OCI-LY3 (cell line): ENCODE measurements around the gene FANCD2OS.

Source experiments
- H2AFZ ChIP-seq: fragments of 200-600, 300-600 bp; shearing (Covaris generic); 2 replicates; pipeline ENCODE4 v1.6.0; 2014; ENCODE audit warnings: antibody characterized with exemption, low read depth, low read length
- H3K27ac ChIP-seq: fragments of 200-600, 300-600 bp; sonication (generic); 2 replicates; pipeline ENCODE4 v1.5.1; 2014; ENCODE audit warnings: mild to moderate bottlenecking, low read length, moderate library complexity, mixed read lengths
- H3K27me3 ChIP-seq: fragments of 200-600, 300-600 bp; sonication (generic); 2 replicates; pipeline ENCODE4 v1.6.1; 2014; ENCODE audit warnings: low read depth, low read length, mixed read lengths
- H3K36me3 ChIP-seq: fragments of 200-600, 300-600 bp; sonication (generic); replicated peaks from 2 replicates; pipeline ENCODE3; 2014; ENCODE audit warnings: low read depth, low read length, mixed read lengths
- H3K4me1 ChIP-seq: fragments of 300-600, 200-600 bp; sonication (generic); 2 replicates; pipeline ENCODE4 v1.6.1; 2014; ENCODE audit warnings: low read length, mixed read lengths
- H3K4me2 ChIP-seq: fragments of 200-600, 300-600 bp; sonication (generic); 2 replicates; pipeline ENCODE4 v1.6.1; 2014; ENCODE audit warnings: low read length, mixed read lengths
- H3K4me3 ChIP-seq: fragments of 300-600, 200-600 bp; sonication (generic); 2 replicates; pipeline ENCODE4 v1.5.1; 2014; ENCODE audit warnings: antibody characterized with exemption, mild to moderate bottlenecking, low read length, moderate library complexity
- H3K79me2 ChIP-seq: fragments of 300-600, 200-600 bp; shearing (Covaris generic); 2 replicates; pipeline ENCODE4 v1.6.1; 2014; ENCODE audit warnings: mild to moderate bottlenecking, low read length, mixed read lengths
- H3K9ac ChIP-seq: fragments of 300-600, 200-600 bp; shearing (Covaris generic); 2 replicates; pipeline ENCODE4 v1.6.0; 2014; ENCODE audit warnings: mild to moderate bottlenecking, low read length, moderate library complexity
- H3K9me3 ChIP-seq: fragments of 200-600, 300-600 bp; shearing (Covaris generic); 2 replicates; pipeline ENCODE4 v1.6.1; 2014; ENCODE audit warnings: low read length, mixed read lengths; ENCODE audit not compliant: insufficient read depth
- H4K20me1 ChIP-seq: fragments of 200-600, 300-600 bp; sonication (generic); 2 replicates; pipeline ENCODE4 v1.6.1; 2016; ENCODE audit warnings: low read length, mixed read lengths; ENCODE audit not compliant: insufficient read depth
- EZH2phosphoT487 ChIP-seq: fragments of 200-600 bp; shearing (Covaris generic); IDR thresholded peaks from 2 replicates; pipeline ENCODE4 v1.6.1; 2018; ENCODE audit warnings: antibody characterized with exemption, mixed run types, low read depth
- TF ChIP-seq, protein P1 (sequence below): fragments of 200-600, 300-600 bp; sonication (generic); IDR thresholded peaks from 2 replicates; pipeline ENCODE4 v1.5.1; 2014; ENCODE audit warnings: antibody characterized with exemption, low read length, low read depth

FANCD2OS gene

DNA sequence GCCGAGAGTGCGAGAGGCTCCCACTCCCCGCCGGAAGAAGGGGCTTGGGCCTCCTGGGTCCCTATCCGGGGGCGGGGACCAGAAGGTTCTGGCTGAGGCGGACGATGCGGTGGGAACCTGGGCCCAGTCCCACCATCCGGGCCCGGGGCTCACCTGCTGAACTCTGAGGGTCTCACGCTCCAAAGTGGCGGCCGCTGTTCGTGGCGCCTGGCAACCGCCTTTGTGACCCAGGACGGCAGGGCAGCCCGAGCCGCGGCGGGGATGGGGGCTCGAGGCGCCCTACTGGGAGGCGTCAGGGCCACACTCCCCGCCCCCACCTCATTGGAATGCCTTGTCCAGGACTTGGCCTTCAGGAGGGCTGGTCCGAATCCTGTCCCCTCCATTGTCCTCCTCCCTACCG, at the start of gene FANCD2OS:
Gene FANCD2OS, minus strand, starts transcription at position 165 of the 400 bp plus-strand sequence. CDS start 3,481 bp downstream, outside the sequence.
- TF ChIP-seq EZH2phosphoT487: no peak
- TF ChIP-seq, protein P1, sequence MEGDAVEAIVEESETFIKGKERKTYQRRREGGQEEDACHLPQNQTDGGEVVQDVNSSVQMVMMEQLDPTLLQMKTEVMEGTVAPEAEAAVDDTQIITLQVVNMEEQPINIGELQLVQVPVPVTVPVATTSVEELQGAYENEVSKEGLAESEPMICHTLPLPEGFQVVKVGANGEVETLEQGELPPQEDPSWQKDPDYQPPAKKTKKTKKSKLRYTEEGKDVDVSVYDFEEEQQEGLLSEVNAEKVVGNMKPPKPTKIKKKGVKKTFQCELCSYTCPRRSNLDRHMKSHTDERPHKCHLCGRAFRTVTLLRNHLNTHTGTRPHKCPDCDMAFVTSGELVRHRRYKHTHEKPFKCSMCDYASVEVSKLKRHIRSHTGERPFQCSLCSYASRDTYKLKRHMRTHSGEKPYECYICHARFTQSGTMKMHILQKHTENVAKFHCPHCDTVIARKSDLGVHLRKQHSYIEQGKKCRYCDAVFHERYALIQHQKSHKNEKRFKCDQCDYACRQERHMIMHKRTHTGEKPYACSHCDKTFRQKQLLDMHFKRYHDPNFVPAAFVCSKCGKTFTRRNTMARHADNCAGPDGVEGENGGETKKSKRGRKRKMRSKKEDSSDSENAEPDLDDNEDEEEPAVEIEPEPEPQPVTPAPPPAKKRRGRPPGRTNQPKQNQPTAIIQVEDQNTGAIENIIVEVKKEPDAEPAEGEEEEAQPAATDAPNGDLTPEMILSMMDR: no peak
- Histone ChIP-seq H3K4me1 (no peaks in the 10 kb centered on the region), H3K79me2 (no peaks in the 10 kb centered on the region), H3K9me3 (no peaks in the 10 kb centered on the region), H4K20me1 (no peaks in the 10 kb centered on the region), H3K4me2 (no peak within 1 kb of the TSS), H3K27ac (no peak within 1 kb of the TSS), H3K36me3 (peaks cover 6% of the 10 kb centered on the region), H3K27me3 (no peaks in the 10 kb centered on the region), H2AFZ (no peak within 1 kb of the TSS), H3K4me3 (no peak within 1 kb of the TSS), H3K9ac (no peak within 1 kb of the TSS)

DNA sequence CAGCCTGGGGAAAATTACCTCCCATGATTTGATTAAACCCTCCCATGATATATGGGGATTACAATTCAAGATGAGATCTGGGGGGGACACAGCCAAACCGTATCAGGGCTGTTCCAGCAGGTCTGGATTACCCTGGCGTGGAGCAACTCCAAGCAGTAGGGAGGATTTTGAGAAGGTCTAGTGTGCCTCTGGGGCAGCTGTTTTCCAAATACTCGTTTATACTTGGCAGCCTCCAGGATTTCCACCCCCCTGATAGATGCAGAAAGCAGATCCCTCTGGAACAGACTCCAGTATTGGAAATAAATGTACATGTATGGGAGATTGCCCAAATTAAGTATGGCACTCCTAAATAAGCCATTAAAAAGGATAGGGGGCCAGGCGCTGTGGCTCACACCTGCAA, 49.0 kb upstream of the FANCD2OS start:
- H3K4me3 ChIP-seq: no peak overlapping the region
- no peak overlapping the region for H3K9ac ChIP-seq
- no peak overlapping the region for H3K27ac ChIP-seq
- TF ChIP-seq, protein P1: no peak
- TF ChIP-seq EZH2phosphoT487: no peak
- H4K20me1 ChIP-seq: no peaks in the 10 kb centered on the region
- no peak overlapping the region for H2AFZ ChIP-seq
- H3K36me3 ChIP-seq: peaks cover 5% of the 10 kb centered on the region
- no peaks in the 10 kb centered on the region for H3K79me2 ChIP-seq
- no peak overlapping the region for H3K4me2 ChIP-seq
- peaks cover 2% of the 10 kb centered on the region for H3K4me1 ChIP-seq
- H3K9me3 ChIP-seq: no peaks in the 10 kb centered on the region
- H3K27me3 ChIP-seq: no peaks in the 10 kb centered on the region

- Histone ChIP-seq H3K9ac (no peak overlapping the region), H3K36me3 (peaks cover 14% of the 10 kb centered on the region), H3K27ac (no peak overlapping the region), H3K4me1 (no peaks in the 10 kb centered on the region), H3K4me3 (no peak overlapping the region), H3K27me3 (no peaks in the 10 kb centered on the region), H2AFZ (no peak overlapping the region), H3K4me2 (no peak overlapping the region), H3K9me3 (no peaks in the 10 kb centered on the region), H3K79me2 (no peaks in the 10 kb centered on the region), H4K20me1 (no peaks in the 10 kb centered on the region; the same call in 1 of the 2 replicates)
- no peak for TF ChIP-seq EZH2phosphoT487
- TF ChIP-seq, protein P1: no peak
Observed at GRCh38 chr3:10155658-10156057, 47.6 kb upstream of the FANCD2OS start.

DNA sequence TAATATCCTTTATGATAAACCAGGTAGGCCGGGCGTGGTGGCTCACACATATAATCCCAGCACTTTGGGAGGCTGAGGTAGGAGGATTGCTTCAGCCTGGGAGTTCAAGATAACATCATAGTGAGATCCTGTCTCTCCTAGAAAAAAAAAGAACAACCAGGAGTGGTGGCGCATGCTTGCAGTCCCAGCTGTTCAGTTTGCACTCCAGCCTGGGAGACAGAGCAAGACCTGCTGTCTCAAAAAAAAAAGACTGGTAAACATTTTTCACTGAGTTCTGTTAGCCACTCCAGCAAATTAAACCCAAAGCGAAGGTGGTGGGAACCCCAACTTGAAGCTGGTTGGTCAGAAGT, 47.0 kb upstream of the FANCD2OS start:
- H3K27ac ChIP-seq: no peak overlapping the region
- H3K27me3 ChIP-seq: no peaks in the 10 kb centered on the region
- no peak overlapping the region for H3K4me2 ChIP-seq
- H3K79me2 ChIP-seq: no peaks in the 10 kb centered on the region
- H3K9me3 ChIP-seq: no peaks in the 10 kb centered on the region
- no peaks in the 10 kb centered on the region; the same call in 1 of the 2 replicates for H4K20me1 ChIP-seq
- TF ChIP-seq, protein P1: no peak
- TF ChIP-seq EZH2phosphoT487: no peak
- peaks cover 20% of the 10 kb centered on the region for H3K36me3 ChIP-seq
- H3K9ac ChIP-seq: no peak overlapping the region
- H3K4me1 ChIP-seq: no peaks in the 10 kb centered on the region
- H2AFZ ChIP-seq: no peak overlapping the region
- H3K4me3 ChIP-seq: no peak overlapping the region
